ENCODE measurements around the gene CDK5R2. TPM values are rescaled to one million over a fixed set of nuclear protein-coding genes. Genes with fewer than 3 reads are reported as not detected.

The CDK5R2 gene
- total RNA-seq, 2 donors from 2014 or later, result not detected

DNA sequence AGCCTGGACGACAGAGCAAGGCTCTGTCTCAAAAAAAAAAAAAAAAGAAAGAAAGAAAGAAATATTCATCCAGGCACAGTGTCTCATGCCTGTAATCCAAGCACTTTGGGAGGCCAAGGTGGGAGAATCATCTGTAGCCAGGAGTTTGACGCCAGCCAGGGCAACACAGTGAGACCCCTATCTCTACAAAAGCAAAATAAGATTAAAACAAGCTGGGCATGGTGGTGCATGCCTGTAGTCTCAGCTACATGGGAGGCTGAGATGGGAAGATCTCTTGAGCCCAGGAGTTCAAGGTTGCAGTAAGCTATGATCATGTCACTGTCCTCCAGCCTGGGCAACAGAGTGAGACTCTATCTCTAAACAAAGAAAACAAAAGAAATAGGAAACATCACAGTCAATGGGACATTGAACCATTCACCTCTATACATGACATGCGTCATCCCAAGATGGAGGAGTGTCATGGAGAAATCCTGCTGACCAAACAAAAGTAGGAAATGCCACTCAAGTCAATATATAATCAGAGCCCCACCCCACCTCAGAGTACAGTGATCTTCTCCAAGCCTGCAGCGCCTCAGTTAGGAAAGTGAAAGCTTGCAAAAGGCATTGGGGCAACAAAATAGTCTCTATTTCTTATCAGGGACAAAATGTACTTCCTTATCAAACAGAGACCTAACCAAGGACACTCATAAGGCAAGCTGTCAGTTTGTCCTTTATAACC lies 15.8 kb downstream of the CDK5R2 start:
- no peaks in the 10 kb centered on the region for H3K36me3 ChIP-seq
- H3K27me3 ChIP-seq (replicated peaks; ENCODE audit: insufficient read depth), result no peaks in the 10 kb centered on the region
- ATAC-seq (ENCODE audit: insufficient number of reproducible peaks, low FRiP score, low read depth), result no peak
- no peak overlapping the region for H3K27ac ChIP-seq
- no peak for TF ChIP-seq CTCF (IDR thresholded peaks at IDR 0.05)
- no peak for DNase-seq (ENCODE audit: low spot score)
- H3K4me3 ChIP-seq, result no peak overlapping the region
- peaks cover 0 to 5% of the 10 kb centered on the region in 2 donors for H3K4me1 ChIP-seq (ENCODE audit: control insufficient read depth in 1 of 2, low read depth in 2 of 2)
- no peaks in the 10 kb centered on the region for H3K9me3 ChIP-seq

DNA sequence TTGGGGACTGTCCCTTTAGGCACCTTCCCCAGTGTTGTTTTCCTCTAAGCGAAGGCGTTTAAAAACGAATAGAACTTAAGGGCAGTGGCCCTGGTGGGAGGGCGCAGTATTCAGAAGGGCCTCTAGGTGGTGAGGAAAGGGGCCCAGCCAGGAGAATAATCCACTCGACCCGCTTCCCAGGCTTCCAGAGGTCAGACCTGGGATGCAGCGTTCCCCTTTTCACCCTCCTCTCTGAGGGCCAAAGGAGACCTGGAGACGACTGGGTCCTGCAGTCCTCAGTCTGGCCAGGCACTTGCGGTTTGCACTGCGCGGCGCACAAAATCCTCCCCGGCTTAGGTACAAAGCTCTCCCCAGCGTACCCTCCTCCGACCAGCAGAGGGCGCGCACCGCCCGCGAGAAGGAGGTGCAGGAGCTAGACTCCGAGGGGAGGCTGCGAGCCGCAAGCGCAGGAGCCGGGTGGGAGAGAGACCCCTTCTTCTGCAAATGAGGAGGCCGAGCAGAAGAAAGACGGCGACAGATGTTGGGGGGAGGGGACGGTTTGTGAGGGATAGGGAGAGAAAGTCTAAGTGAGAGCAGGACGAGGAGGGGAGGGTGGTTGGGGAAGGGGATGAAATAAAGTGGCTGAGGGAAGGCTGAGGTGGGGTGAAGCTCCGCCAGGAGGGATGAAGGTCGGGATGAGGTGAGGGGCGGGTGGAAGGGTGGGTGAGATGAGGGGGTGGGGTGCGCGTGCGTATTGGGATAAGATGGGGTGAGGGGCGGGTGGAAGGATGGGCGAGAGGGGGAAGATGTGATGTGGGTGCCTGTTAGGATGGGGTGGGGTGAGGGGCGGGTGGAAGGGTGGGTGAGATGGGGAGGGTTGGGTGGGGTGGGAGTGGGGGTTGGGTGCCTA lies 20.6 kb downstream of the CDK5R2 start:
- no peak overlapping the region for H3K27ac ChIP-seq
- H3K4me1 ChIP-seq (ENCODE audit: control insufficient read depth in 1 of 2, low read depth in 2 of 2), result peaks cover 20 to 37% of the 10 kb centered on the region in 2 donors
- H3K9me3 ChIP-seq, result no peaks in the 10 kb centered on the region
- H3K27me3 ChIP-seq (replicated peaks; ENCODE audit: insufficient read depth), result peaks cover 11% of the 10 kb centered on the region
- TF ChIP-seq CTCF (IDR thresholded peaks at IDR 0.05), result peak; percentile 86
- H3K4me3 ChIP-seq, result peak overlapping the region; percentile 40
- H3K36me3 ChIP-seq, result no peaks in the 10 kb centered on the region
- no peak for ATAC-seq (ENCODE audit: insufficient number of reproducible peaks, low FRiP score, low read depth)
- no peak for DNase-seq (ENCODE audit: low spot score)

DNA sequence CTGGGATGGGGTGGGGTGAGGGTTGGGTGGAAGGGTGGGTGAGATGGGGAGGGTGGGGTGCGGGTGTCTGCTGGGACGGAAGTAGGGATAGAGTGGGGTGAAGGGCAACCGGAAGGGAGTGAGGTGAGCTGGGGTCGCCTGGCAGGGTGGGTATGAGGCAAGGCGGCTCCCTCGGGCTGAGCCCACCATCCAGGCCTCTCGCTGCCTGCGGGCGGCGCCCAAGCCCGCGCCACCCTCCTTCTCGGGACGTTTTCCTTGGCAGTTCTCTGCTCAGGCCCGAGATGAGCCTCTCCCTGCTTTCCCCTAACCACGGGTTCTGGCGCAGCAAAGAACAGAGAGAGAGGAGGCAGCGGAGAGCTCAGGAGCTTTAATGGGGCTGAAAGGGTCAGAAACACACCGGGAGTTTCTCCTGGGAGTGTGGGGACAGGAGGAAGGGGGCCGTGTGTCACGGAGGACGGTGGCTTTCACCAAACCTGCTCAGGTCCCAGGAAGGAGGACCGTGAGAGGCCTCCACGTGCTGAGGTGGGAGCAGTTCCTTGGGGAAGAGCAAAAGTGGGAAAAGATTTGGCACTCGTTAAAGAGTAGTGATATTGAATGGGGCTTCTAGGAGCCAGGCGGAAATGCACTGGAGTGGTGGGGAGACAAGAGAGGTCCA lies 21.4 kb downstream of the CDK5R2 start:
- DNase-seq (ENCODE audit: low spot score) (no peak), ATAC-seq (ENCODE audit: insufficient number of reproducible peaks, low FRiP score, low read depth) (no peak)
- Histone ChIP-seq H3K27me3 (replicated peaks; ENCODE audit: insufficient read depth) (peaks cover 17% of the 10 kb centered on the region), H3K4me3 (peak overlapping the region; percentile 68), H3K9me3 (no peaks in the 10 kb centered on the region), H3K4me1 (ENCODE audit: control insufficient read depth in 1 of 2, low read depth in 2 of 2) (peaks cover 20 to 37% of the 10 kb centered on the region in 2 donors), H3K27ac (peak overlapping the region in 1 of 2 donors; percentile 34), H3K36me3 (no peaks in the 10 kb centered on the region)
- TF ChIP-seq CTCF (IDR thresholded peaks at IDR 0.05), result no peak

- peak overlapping the region; percentile 68 for H3K4me3 ChIP-seq
- no peak for DNase-seq (ENCODE audit: low spot score)
Measured at GRCh38 chr2:218981390-218981880, 22.0 kb downstream of the CDK5R2 start.

More at GRCh38 chr2:218981390-218981880, 22.0 kb downstream of the CDK5R2 start:
- Histone ChIP-seq H3K4me1 (ENCODE audit: control insufficient read depth in 1 of 2, low read depth in 2 of 2) (peaks cover 20 to 37% of the 10 kb centered on the region in 2 donors), H3K9me3 (no peaks in the 10 kb centered on the region), H3K27ac (peak overlapping the region in 1 of 2 donors; percentile 34), H3K36me3 (no peaks in the 10 kb centered on the region), H3K27me3 (replicated peaks; ENCODE audit: insufficient read depth) (peaks cover 18% of the 10 kb centered on the region)
- no peak for TF ChIP-seq CTCF (IDR thresholded peaks at IDR 0.05)
- ATAC-seq (ENCODE audit: insufficient number of reproducible peaks, low FRiP score, low read depth), result no peak

Data from thoracic aorta (tissue), 2 donors.